ENCODE data around the gene KCNA2.

DNA sequence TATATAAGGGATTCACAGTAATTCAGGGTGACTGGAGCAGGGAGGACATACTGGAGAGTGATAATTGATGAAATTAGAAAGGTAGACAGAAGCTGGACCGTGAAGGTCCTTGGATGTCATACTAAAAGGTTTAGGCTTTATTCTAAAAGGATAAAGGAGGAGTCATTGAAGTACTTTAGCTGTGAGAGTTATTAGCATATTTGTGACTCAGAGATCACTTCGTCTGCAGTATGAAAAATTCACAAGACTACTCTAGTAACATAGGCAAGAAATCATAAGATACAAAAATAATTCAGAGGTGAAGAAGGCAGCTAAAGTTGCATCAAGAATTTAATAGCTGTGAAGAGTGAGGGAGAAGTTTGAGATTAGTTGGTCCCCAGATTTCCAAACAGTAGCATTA lies 42.3 kb upstream of the KCNA2 start:
- TF ChIP-seq, protein P1, sequence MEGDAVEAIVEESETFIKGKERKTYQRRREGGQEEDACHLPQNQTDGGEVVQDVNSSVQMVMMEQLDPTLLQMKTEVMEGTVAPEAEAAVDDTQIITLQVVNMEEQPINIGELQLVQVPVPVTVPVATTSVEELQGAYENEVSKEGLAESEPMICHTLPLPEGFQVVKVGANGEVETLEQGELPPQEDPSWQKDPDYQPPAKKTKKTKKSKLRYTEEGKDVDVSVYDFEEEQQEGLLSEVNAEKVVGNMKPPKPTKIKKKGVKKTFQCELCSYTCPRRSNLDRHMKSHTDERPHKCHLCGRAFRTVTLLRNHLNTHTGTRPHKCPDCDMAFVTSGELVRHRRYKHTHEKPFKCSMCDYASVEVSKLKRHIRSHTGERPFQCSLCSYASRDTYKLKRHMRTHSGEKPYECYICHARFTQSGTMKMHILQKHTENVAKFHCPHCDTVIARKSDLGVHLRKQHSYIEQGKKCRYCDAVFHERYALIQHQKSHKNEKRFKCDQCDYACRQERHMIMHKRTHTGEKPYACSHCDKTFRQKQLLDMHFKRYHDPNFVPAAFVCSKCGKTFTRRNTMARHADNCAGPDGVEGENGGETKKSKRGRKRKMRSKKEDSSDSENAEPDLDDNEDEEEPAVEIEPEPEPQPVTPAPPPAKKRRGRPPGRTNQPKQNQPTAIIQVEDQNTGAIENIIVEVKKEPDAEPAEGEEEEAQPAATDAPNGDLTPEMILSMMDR (IDR thresholded peaks at IDR 0.05; ENCODE audit: borderline replicate concordance, extremely low read depth, low read length, poor library complexity, severe bottlenecking), result no peak
- no peak for TF ChIP-seq EZH2 (IDR thresholded peaks at IDR 0.05; ENCODE audit: borderline replicate concordance, low read depth, low read length, severe bottlenecking)

Data from DND-41 (cell line).